Measurements from ENCODE around the gene RAB35. TPM values are rescaled to one million over a fixed set of nuclear protein-coding genes. Genes with fewer than 3 reads are reported as not detected.

RAB35 gene
- total and polyA plus RNA-seq, 9 of the 15 experiments (the other 6 are each of a cell fraction or from before 2014, with no cell fraction given), result 0.65 to 76.3 (median 38.9) TPM

- peak in 1 of 2 experiments; percentile 48; a peak in 2 of 4 replicates for TF ChIP-seq UBTF (IDR thresholded peaks at IDR 0.05; ENCODE audit: borderline replicate concordance in 1 of 2, low read depth in 2 of 2, low read length in 2 of 2)
- TF ChIP-seq, protein P1, sequence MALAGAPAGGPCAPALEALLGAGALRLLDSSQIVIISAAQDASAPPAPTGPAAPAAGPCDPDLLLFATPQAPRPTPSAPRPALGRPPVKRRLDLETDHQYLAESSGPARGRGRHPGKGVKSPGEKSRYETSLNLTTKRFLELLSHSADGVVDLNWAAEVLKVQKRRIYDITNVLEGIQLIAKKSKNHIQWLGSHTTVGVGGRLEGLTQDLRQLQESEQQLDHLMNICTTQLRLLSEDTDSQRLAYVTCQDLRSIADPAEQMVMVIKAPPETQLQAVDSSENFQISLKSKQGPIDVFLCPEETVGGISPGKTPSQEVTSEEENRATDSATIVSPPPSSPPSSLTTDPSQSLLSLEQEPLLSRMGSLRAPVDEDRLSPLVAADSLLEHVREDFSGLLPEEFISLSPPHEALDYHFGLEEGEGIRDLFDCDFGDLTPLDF (CRISPR knock-in tag; IDR thresholded peaks at IDR 0.05), result no peak
- TF ChIP-seq CXXC5 (CRISPR knock-in tag; IDR thresholded peaks at IDR 0.05), result peak; percentile 90
- TF ChIP-seq ZBED1 (IDR thresholded peaks at IDR 0.05), result no peak
- TF ChIP-seq E2F4 (CRISPR knock-in tag; IDR thresholded peaks at IDR 0.05; ENCODE audit: low read depth), result 0 out of 2 replicates have a peak, but pooled peaks have one; percentile 27
- TF ChIP-seq CREM (IDR thresholded peaks at IDR 0.05; ENCODE audit: low read depth), result peak; percentile 57; the same call in 1 of the 2 replicates
- peak; percentile 47; the same call in 1 of the 2 replicates for TF ChIP-seq NFIC (IDR thresholded peaks at IDR 0.05)
- TF ChIP-seq RBFOX2 (IDR thresholded peaks at IDR 0.05; ENCODE audit: low read depth, low read length), result peak; percentile 88
- TF ChIP-seq SPI1 (IDR thresholded peaks at IDR 0.05; ENCODE audit: borderline replicate concordance, low read depth, low read length), result 0 out of 2 replicates have a peak, but pooled peaks have one; percentile 4
- no peak for TF ChIP-seq TOE1 (IDR thresholded peaks at IDR 0.05; ENCODE audit: borderline replicate concordance)
- TF ChIP-seq TOE1 (CRISPR knock-in tag; IDR thresholded peaks at IDR 0.05; ENCODE audit: borderline replicate concordance, low read depth), result no peak
- peak; percentile 63 for TF ChIP-seq PCBP1 (IDR thresholded peaks at IDR 0.05; ENCODE audit: low read depth, low read length, poor library complexity, severe bottlenecking)
- TF ChIP-seq ATF1 (CRISPR knock-in tag; IDR thresholded peaks at IDR 0.05), result no peak; the same call in 1 of the 2 replicates
- TF ChIP-seq ATF1 (tag; IDR thresholded peaks at IDR 0.05), result peak; percentile 60
- no peak for TF ChIP-seq PREB (CRISPR knock-in tag; IDR thresholded peaks at IDR 0.05)
- TF ChIP-seq FOXM1 (IDR thresholded peaks at IDR 0.05; ENCODE audit: low read depth), result no peak
- TF ChIP-seq FOXM1 (CRISPR knock-in tag; IDR thresholded peaks at IDR 0.05; ENCODE audit: low read depth), result peak; percentile 13; the same call in 1 of the 2 replicates
- TF ChIP-seq POLR2A (conservative IDR thresholded peaks at IDR 0.05), result peak; percentile 90
- TF ChIP-seq CBFA2T2 (conservative IDR thresholded peaks at IDR 0.05), result no peak
- TF ChIP-seq MXD1 (CRISPR knock-in tag; IDR thresholded peaks at IDR 0.05; ENCODE audit: borderline replicate concordance, poor library complexity, severe bottlenecking), result peak; percentile 51
- no peak for TF ChIP-seq TCFL5 (CRISPR knock-in tag; conservative IDR thresholded peaks at IDR 0.05)
- TF ChIP-seq SAP30 (IDR thresholded peaks at IDR 0.05; ENCODE audit: borderline replicate concordance, insufficient read depth, low read depth, low read length, poor library complexity, severe bottlenecking), result peak; percentile 83
These were observed 469 bp upstream of the RAB35 start (continued) for GRCh38 chr12:120116792-120117651.
